NCI-H1092 treated with DMSO at 0.1 percent for 48 hours (cell line): Measurements from ENCODE around the gene ALX1.
"Not testable (repeated sequence)": the region's sequence is repeated elsewhere in the genome, so short reads cannot be mapped to it uniquely, and the experiment has no call there.

ENCODE experiments used
- DNase-seq: peaks from one replicate; lab custom pipeline; 2025; lab: John Stamatoyannopoulos, UW

Gene ALX1

GRCh38 chr12:85301051-85301450, 21.0 kb downstream of the ALX1 start:
- DNase-seq, result no peak

DNA sequence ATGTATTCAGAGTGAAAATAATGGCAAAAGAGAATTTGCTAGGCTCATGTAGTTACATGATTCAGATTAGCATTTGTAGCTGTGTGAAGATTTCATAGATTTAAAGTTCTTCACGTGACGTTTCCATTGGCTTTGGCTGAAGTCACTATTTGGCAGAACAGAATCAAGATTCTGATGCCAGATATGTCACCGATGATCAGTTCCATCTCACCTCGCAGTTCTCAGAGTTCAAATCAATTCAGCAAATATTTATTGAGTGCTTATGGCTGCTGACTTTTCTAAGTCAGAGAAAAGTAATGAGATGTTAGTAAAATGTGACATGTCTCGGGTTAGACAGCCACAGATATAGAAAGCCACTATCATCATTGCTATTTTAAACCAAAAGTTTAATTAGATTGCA, 28.4 kb downstream of the ALX1 start:
- no peak for DNase-seq

GRCh38 chr12:85309125-85309566, 29.1 kb downstream of the ALX1 start:
- DNase-seq, result no peak

DNA sequence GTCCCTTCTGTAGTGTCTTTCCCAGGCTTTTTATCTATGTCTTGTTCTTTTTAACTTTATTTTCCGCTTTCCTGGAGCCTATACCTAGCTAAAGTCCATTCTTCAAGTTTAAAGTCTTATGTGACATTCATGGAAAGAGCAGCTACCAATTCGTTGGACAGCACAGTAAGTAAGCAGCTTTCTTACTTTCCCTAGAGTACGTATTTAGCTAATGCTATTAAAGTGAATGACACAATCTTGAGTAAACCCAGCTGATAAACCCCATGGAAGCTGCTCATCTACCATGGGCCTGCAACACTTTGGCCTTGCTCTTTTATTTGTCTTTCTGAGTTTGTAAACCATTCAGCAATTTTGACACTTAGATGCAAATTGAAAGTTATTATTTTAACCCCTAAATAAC, 30.0 kb downstream of the ALX1 start:
- DNase-seq, result no peak

DNA sequence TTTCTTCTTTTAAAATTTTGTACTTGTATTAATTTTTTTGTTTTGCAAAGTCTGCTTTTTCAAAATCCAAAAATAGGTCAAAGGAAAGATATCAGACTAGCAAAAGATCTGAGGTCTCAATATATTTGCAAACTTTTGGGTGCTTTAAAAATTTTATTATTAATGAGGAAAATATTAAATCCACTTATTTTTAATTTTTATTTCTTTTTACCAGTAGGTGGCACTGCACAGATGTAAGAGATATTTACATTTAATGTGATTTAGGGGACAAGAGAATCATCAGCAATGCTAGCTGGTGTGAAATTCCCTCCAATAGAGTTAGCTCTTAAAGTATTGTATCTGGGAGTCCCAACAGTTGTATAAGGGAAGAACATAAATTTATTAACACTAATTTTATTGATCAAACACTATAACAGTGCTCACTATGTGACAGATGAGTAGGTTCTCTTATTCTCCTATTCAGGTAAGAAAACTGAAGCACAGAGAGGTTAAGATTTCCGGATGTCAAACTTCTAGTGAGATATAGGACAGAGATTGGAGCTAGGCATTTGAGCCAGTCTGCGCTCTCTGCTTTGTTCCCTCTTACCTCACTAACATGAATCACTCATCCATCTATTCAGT, 30.5 kb downstream of the ALX1 start:
- peak; percentile 13 for DNase-seq

DNA sequence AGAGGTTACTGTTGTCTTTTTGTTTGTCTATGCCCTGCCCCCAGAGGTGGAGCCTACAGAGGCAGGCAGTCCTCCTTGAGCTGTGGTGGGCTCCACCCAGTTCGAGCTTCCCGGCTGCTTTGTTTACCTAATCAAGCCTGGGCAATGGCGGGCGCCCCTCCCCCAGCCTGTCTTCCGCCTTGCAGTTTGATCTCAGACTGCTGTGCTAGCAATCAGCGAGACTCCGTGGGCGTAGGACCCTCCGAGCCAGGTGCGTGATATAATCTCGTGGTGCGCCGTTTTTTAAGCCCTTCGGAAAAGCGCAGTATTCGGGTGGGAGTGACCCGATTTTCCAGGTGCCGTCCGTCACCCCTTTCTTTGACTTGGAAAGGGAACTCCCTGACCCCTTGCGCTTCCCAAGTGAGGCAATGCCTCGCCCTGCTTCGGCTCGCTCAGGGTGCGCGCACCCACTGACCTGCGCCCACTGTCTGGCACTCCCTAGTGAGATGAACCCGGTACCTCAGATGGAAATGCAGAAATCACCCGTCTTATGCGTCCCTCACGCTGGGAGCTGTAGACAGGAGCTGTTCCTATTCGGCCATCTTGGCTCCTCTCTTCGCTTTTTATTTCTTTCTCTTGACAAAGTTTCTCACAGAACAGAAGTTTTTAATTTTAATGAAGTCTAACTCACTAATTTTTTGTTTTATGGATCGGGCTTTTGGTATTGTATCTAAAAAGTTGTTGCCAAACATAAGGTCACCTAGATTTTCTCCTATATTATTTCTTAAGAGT, 38.0 kb downstream of the ALX1 start:
- DNase-seq, result not testable (repeated sequence)

DNA sequence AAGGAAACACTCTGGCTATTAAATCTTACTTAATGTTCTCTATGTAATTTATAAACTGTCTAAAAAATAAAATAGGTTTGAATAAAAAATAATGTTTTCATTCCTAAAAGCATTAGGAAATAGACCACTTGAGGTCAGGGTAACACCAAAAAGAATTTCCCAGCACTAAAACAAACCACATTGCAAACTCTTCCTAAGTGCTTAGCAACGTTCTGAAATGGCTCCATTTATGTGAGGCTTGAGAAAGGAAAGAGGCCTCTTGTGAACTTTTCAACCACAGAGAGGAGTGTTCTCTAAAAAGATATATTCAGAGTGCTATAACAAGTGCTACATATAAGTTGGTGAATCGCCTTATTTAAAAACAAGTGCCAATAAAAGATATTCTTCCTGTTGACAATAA, 42.7 kb downstream of the ALX1 start:
- no peak for DNase-seq

DNA sequence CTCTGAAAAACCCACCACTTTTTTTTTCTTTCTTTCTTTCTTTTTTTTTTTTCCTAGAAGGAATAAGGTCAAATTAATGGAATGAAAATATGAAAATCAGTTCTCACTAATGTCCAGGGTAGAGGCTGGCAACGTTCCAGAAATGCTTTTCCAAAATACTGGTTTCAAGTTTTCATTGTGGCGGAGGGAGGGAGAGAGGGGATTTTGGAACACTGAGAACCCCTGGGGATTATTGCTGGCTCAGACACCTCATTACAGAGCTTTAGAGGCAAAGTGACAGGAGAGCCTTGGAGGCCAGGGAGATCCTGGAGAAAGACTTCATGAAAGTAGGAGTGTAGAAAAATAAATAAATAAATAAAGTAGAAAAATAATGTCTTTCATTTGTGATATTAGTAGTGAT, 45.4 kb downstream of the ALX1 start:
- DNase-seq, result peak; percentile 22

- DNase-seq, result peak; percentile 35
Measured at GRCh38 chr12:85329913-85330312, 49.9 kb downstream of the ALX1 start.

DNA sequence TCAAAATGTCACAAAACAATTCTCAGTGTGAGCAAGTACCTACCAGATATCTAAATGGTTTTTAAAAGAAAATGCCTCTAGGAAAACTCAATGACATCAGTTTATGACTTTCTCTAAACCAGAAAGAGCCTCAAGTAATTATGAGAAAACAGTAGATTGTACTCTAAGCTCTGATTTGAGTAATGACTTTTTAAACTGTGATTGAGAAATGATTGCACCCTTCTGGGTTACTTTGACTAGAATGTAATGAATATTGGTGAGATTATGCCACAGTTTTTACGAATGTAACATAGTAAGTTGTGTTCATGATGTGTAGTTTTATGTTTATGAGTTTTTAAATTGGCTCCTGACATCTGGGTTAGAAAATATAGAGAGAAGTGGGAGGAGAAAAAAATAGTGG, 68.8 kb downstream of the ALX1 start:
- DNase-seq, result no peak

GRCh38 chr12:85350356-85350755, 70.3 kb downstream of the ALX1 start:
- no peak for DNase-seq
